ENCODE results near the gene SFMBT1.

The SFMBT1 gene

GRCh38 chr3:52917044-52917443, 128.8 kb downstream of the SFMBT1 start:
- DNase-seq (ENCODE audit: low read depth) = no peak

GRCh38 chr3:52915294-52915693, 130.6 kb downstream of the SFMBT1 start:
- DNase-seq (ENCODE audit: low read depth) = no peak

GRCh38 chr3:52912885-52913731, 132.8 kb downstream of the SFMBT1 start:
- no peak for DNase-seq (ENCODE audit: low read depth)

- DNase-seq (ENCODE audit: low read depth) = no peak
These were observed 135.1 kb downstream of the SFMBT1 start for GRCh38 chr3:52910823-52911222.

GRCh38 chr3:52907497-52907896, 138.4 kb downstream of the SFMBT1 start:
- no peak for DNase-seq (ENCODE audit: low read depth)

- no peak for DNase-seq (ENCODE audit: low read depth)
These were observed 141.3 kb downstream of the SFMBT1 start for GRCh38 chr3:52904552-52904951.

GRCh38 chr3:52904000-52904399, 141.9 kb downstream of the SFMBT1 start:
- DNase-seq (ENCODE audit: low read depth) = no peak

- peak; percentile 40 for DNase-seq (ENCODE audit: low read depth)
These were observed 148.4 kb downstream of the SFMBT1 start, which contains the start of gene STIMATE for GRCh38 chr3:52897130-52898122. Gene STIMATE (minus strand): TSS chr3:52897548. CDS start chr3:52897450, 98 bp downstream.

- no peak for DNase-seq (ENCODE audit: low read depth)
These were observed 149.3 kb downstream of the SFMBT1 start for GRCh38 chr3:52896613-52897012.

GRCh38 chr3:52896151-52896550, 149.7 kb downstream of the SFMBT1 start:
- no peak for DNase-seq (ENCODE audit: low read depth)

- no peak for DNase-seq (ENCODE audit: low read depth)
These were observed 150.5 kb downstream of the SFMBT1 start for GRCh38 chr3:52895418-52895817.

GRCh38 chr3:52894756-52895155, 151.1 kb downstream of the SFMBT1 start:
- no peak for DNase-seq (ENCODE audit: low read depth)

- DNase-seq (ENCODE audit: low read depth) = no peak
These were observed 152.2 kb downstream of the SFMBT1 start for GRCh38 chr3:52893723-52894122.

GRCh38 chr3:52892625-52893311, 153.1 kb downstream of the SFMBT1 start:
- no peak for DNase-seq (ENCODE audit: low read depth)

- DNase-seq (ENCODE audit: low read depth) = no peak
These were observed 153.6 kb downstream of the SFMBT1 start for GRCh38 chr3:52892290-52892624.

GRCh38 chr3:52891615-52892081, 154.2 kb downstream of the SFMBT1 start:
- DNase-seq (ENCODE audit: low read depth) = no peak

- DNase-seq (ENCODE audit: low read depth) = no peak
These were observed 154.7 kb downstream of the SFMBT1 start for GRCh38 chr3:52891164-52891563.

GRCh38 chr3:52890735-52891134, 155.1 kb downstream of the SFMBT1 start:
- no peak for DNase-seq (ENCODE audit: low read depth)

- no peak for DNase-seq (ENCODE audit: low read depth)
These were observed 156.0 kb downstream of the SFMBT1 start for GRCh38 chr3:52889901-52890300.

- no peak for DNase-seq (ENCODE audit: low read depth)
These were observed 158.7 kb downstream of the SFMBT1 start for GRCh38 chr3:52887166-52887565.

- no peak for DNase-seq (ENCODE audit: low read depth)
These were observed 159.7 kb downstream of the SFMBT1 start for GRCh38 chr3:52886049-52886730.

Data from HS-27A (cell line).